Activated CD4-positive, alpha-beta memory T cell treated with anti-CD3 and anti-CD28 coated beads for 36 hours (primary cell): ENCODE measurements around the gene ODAD3. TPM values are rescaled to one million over a fixed set of nuclear protein-coding genes. Genes with fewer than 3 reads are reported as not detected.
"Not testable (repeated sequence)": the region's sequence is repeated elsewhere in the genome, so short reads cannot be mapped to it uniquely, and the experiment has no call there.

Experiments
- CTCF ChIA-PET: fragments of 350-600 bp; sonication (Branson Sonifier 250); formaldehyde crosslinking; loops from one replicate; lab custom pipeline; 2021; ENCODE audit warnings: antibody characterized with exemption, inconsistent platforms; lab: Charles Lee
- POLR2A ChIA-PET: fragments of 350-600 bp; sonication (Branson Sonifier 250); formaldehyde crosslinking; loops from one replicate; lab custom pipeline; 2021; ENCODE audit warnings: antibody characterized with exemption; lab: Charles Lee
- DNase-seq: peaks from one replicate; pipeline ENCODE4 v3.0.0-alpha.2; 2020
- H3K27ac Mint-ChIP-seq: one replicate; pipeline ENCODE4 v1.8.0; 2021; ENCODE audit warnings: mixed read lengths
- H3K27me3 Mint-ChIP-seq: one replicate; pipeline ENCODE4 v1.8.0; 2021; ENCODE audit warnings: mixed read lengths
- H3K36me3 Mint-ChIP-seq: one replicate; pipeline ENCODE4 v1.8.0; 2021; ENCODE audit warnings: mixed read lengths
- H3K4me1 Mint-ChIP-seq: one replicate; pipeline ENCODE4 v1.8.0; 2021; ENCODE audit warnings: low read depth, mixed read lengths
- H3K4me3 Mint-ChIP-seq: one replicate; pipeline ENCODE4 v1.8.0; 2021; ENCODE audit warnings: mild to moderate bottlenecking, mixed read lengths
- H3K9me3 Mint-ChIP-seq: one replicate; pipeline ENCODE4 v1.8.0; 2021; ENCODE audit warnings: mixed read lengths
- intact Hi-C: fragments of 100-400 bp; cut with micrococcal nuclease; formaldehyde crosslinking; loops from one replicate; pipeline ENCODE4 v1.15.1; 2023
- total RNA-seq, 2 experiments: library from RNA; stranded (reverse); gene quantifications; one replicate each; pipeline ENCODE4 v1.2.3, GENCODE V29; 2021

The ODAD3 gene
- total RNA-seq, 2 experiments from 2014 or later: 0.15 to 0.26 TPM

DNA sequence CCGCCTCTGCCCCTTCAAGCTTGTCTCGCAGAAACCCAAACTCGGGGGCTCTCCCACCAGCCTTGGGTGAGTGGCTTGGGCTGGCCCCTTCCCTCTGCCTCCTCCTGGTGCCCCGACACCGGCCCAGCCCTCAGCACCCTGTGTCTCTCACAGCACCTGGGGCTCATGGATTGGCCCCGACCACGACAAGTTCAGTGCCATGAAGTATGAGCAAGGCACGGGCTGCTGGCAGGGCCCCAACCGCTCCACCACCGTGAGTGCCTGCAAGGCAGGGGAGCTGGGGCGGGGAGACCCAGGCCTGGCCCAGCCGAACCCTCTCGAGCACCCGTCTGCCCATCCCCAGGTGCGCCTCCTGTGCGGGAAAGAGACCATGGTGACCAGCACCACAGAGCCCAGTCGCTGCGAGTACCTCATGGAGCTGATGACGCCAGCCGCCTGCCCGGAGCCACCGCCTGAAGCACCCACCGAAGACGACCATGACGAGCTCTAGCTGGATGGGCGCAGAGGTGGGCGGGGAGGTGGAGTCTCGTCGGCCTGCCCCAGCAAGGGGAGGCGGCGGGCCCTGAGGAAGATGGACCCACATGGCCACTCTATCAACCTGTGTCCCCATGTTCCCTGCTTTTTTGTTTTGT, 14.1 kb upstream of the ODAD3 start:
- Mint-ChIP-seq H3K27ac (no peak overlapping the region), H3K4me3 (no peak overlapping the region), H3K36me3 (peaks cover 15% of the 10 kb centered on the region), H3K4me1 (no peaks in the 10 kb centered on the region), H3K27me3 (no peaks in the 10 kb centered on the region), H3K9me3 (no peaks in the 10 kb centered on the region)
- ChIA-PET CTCF (interaction anchor here (1.2 kb wide), 1 partner anchor 16 kb away, joined by 4 read pairs; no protein-coding TSS in a partner anchor), POLR2A (no interaction called here)
- intact Hi-C loops: no loop called here
- DNase-seq: no peak

- Mint-ChIP-seq H3K9me3 (no peaks in the 10 kb centered on the region), H3K4me1 (no peaks in the 10 kb centered on the region), H3K27me3 (no peaks in the 10 kb centered on the region), H3K4me3 (no peak overlapping the region), H3K27ac (no peak overlapping the region), H3K36me3 (peaks cover 17% of the 10 kb centered on the region)
- DNase-seq: no peak
- POLR2A ChIA-PET: no interaction called here
- intact Hi-C loops: no loop called here
- CTCF ChIA-PET: interaction anchor here (0.7 to 1.2 kb wide), 3 partner anchors 13 to 34 kb away, joined by 3 to 4 read pairs (median 4); partner anchors contain the start of genes ODAD3 and PRKCSH
Observed at GRCh38 chr19:11448410-11448809, 13.5 kb upstream of the ODAD3 start.

- Mint-ChIP-seq H3K4me1 (no peaks in the 10 kb centered on the region), H3K36me3 (peaks cover 18% of the 10 kb centered on the region), H3K4me3 (no peak overlapping the region), H3K9me3 (no peaks in the 10 kb centered on the region), H3K27ac (no peak overlapping the region), H3K27me3 (no peaks in the 10 kb centered on the region)
- intact Hi-C loops: no loop called here
- ChIA-PET CTCF (interaction anchor here (0.7 to 1.0 kb wide), 2 partner anchors 12 to 35 kb away, joined by 3 to 4 read pairs; partner anchors contain the start of genes ODAD3 and PRKCSH), POLR2A (no interaction called here)
- no peak for DNase-seq
Observed at GRCh38 chr19:11447347-11448262, 12.7 kb upstream of the ODAD3 start.

DNA sequence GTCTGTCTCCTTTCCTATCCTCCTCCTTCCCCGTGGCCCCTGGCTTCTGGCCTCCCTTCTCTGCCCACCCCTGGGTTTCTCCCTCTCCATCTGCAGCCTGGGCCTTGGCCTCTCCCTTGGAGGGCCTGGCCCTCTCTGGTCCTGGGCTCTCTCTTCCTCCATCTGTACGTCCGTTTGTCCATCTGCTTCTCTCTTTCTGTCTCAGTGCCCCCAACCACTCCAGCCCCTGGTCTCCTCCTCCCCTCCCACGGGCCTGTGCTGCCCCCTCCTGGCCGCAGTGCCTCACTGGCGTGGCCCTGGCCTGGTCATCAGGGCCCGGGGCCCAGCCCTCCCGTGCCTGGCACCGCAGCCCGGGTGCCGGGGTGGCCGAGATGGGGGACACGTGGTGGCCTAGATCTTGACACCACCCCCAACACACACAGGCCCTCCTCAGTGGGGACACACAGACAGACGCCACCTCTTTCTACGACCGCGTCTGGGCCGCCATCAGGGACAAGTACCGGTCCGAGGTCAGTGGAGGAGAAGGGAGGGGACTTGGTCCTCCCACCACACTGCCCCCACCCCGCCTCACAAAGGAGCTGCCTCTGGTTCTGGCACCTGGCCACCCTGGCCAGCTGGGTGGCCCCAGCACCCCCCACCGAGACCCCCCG, 11.9 kb upstream of the ODAD3 start:
- Mint-ChIP-seq H3K9me3 (no peaks in the 10 kb centered on the region), H3K27me3 (no peaks in the 10 kb centered on the region), H3K36me3 (peaks cover 23% of the 10 kb centered on the region), H3K4me1 (peaks cover 2% of the 10 kb centered on the region), H3K27ac (no peak overlapping the region), H3K4me3 (no peak overlapping the region)
- DNase-seq: peak; percentile 51
- POLR2A ChIA-PET: no interaction called here
- intact Hi-C loops: loop anchor here (1.0 kb wide), 1 partner anchor 153 kb away; no protein-coding TSS in a partner anchor
- CTCF ChIA-PET: interaction anchor here (1.1 kb wide), 1 partner anchor 36 kb away, joined by 3 read pairs; no protein-coding TSS in a partner anchor

- POLR2A ChIA-PET: interaction anchor here (1.0 kb wide), 1 partner anchor 63 kb away, joined by 3 read pairs; no protein-coding TSS in a partner anchor
- CTCF ChIA-PET: interaction anchor here (1.1 to 1.2 kb wide), 2 partner anchors 36 to 65 kb away, joined by 3 to 5 read pairs; no protein-coding TSS in a partner anchor
- no peak overlapping the region for H3K4me3 Mint-ChIP-seq
- H3K4me1 Mint-ChIP-seq: peaks cover 2% of the 10 kb centered on the region
- peaks cover 25% of the 10 kb centered on the region for H3K36me3 Mint-ChIP-seq
- no peak overlapping the region for H3K27ac Mint-ChIP-seq
- no peaks in the 10 kb centered on the region for H3K27me3 Mint-ChIP-seq
- intact Hi-C loops: loop anchor here (1.0 kb wide), 1 partner anchor 153 kb away; no protein-coding TSS in a partner anchor
- H3K9me3 Mint-ChIP-seq: no peaks in the 10 kb centered on the region
- no peak for DNase-seq
Observed at GRCh38 chr19:11446271-11446651, 11.3 kb upstream of the ODAD3 start.

DNA sequence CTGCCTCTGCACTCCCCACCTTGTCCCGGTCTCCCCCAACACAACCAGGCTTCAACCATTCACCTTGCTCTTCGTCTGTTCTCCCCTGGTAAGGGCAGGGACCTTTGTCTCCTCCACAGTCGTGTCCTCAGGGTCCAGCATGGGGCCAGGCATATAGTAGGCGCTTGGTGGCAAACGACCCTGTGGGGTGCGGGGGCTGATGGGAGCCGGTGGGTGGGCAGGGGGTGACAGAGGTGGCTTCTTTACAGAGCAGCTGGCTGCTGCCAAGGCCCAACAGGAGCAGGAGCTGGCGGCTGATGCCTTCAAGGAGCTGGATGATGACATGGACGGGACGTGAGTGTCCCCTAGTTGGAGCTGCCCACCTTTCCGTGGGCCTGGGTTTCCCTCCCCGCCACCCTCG, 10.2 kb upstream of the ODAD3 start:
- Mint-ChIP-seq H3K27ac (no peak overlapping the region), H3K27me3 (no peaks in the 10 kb centered on the region), H3K9me3 (no peaks in the 10 kb centered on the region), H3K4me3 (no peak overlapping the region), H3K36me3 (peaks cover 27% of the 10 kb centered on the region), H3K4me1 (peaks cover 5% of the 10 kb centered on the region)
- POLR2A ChIA-PET: interaction anchor here (1.0 kb wide), 1 partner anchor 62 kb away, joined by 3 read pairs; no protein-coding TSS in a partner anchor
- DNase-seq: no peak
- CTCF ChIA-PET: interaction anchor here (0.9 to 1.2 kb wide), 2 partner anchors 64 to 151 kb away, joined by 3 to 5 read pairs; no protein-coding TSS in a partner anchor
- intact Hi-C loops: no loop called here

- DNase-seq: no peak
- Mint-ChIP-seq H3K9me3 (no peaks in the 10 kb centered on the region), H3K4me1 (peaks cover 5% of the 10 kb centered on the region), H3K36me3 (peaks cover 24% of the 10 kb centered on the region), H3K27ac (no peak overlapping the region), H3K4me3 (no peak overlapping the region), H3K27me3 (no peaks in the 10 kb centered on the region)
- intact Hi-C loops: no loop called here
- ChIA-PET POLR2A (no interaction called here), CTCF (interaction anchor here (0.8 kb wide), 1 partner anchor 8 kb away, joined by 5 read pairs; no protein-coding TSS in a partner anchor)
Observed at GRCh38 chr19:11444059-11444458, 9.1 kb upstream of the ODAD3 start.

GRCh38 chr19:11437955-11438354, 3.0 kb upstream of the ODAD3 start:
- CTCF ChIA-PET: interaction anchor here (0.7 kb wide), 1 partner anchor 372 kb away, joined by 3 read pairs; no protein-coding TSS in a partner anchor
- DNase-seq: no peak
- Mint-ChIP-seq H3K4me3 (no peak overlapping the region), H3K36me3 (peaks cover 34% of the 10 kb centered on the region), H3K27me3 (no peaks in the 10 kb centered on the region), H3K27ac (no peak overlapping the region), H3K9me3 (no peaks in the 10 kb centered on the region), H3K4me1 (peaks cover 29% of the 10 kb centered on the region)
- POLR2A ChIA-PET: no interaction called here
- intact Hi-C loops: loop anchor here (5.0 kb wide), 1 partner anchor 146 kb away; no protein-coding TSS in a partner anchor

GRCh38 chr19:11435833-11436313, 952 bp upstream of the ODAD3 start:
- no peaks in the 10 kb centered on the region for H3K9me3 Mint-ChIP-seq
- H3K27me3 Mint-ChIP-seq: no peaks in the 10 kb centered on the region
- peak overlapping the region; percentile 99 for H3K4me3 Mint-ChIP-seq
- ChIA-PET POLR2A (interaction anchor here (1.4 kb wide), 1 partner anchor 55 kb away, joined by 11 read pairs; no protein-coding TSS in a partner anchor), CTCF (interaction anchor here (0.7 to 2.8 kb wide), 8 partner anchors 12 to 897 kb away, joined by 3 to 18 read pairs (median 6); partner anchors contain the start of genes SWSAP1 and ZNF563)
- peak; percentile 35 for DNase-seq
- intact Hi-C loops: loop anchor here (1.0 to 5.0 kb wide), 5 partner anchors 14 to 144 kb away; no protein-coding TSS in a partner anchor
- peak overlapping the region; percentile 95 for H3K27ac Mint-ChIP-seq
- H3K36me3 Mint-ChIP-seq: peaks cover 23% of the 10 kb centered on the region
- peaks cover 26% of the 10 kb centered on the region for H3K4me1 Mint-ChIP-seq

DNA sequence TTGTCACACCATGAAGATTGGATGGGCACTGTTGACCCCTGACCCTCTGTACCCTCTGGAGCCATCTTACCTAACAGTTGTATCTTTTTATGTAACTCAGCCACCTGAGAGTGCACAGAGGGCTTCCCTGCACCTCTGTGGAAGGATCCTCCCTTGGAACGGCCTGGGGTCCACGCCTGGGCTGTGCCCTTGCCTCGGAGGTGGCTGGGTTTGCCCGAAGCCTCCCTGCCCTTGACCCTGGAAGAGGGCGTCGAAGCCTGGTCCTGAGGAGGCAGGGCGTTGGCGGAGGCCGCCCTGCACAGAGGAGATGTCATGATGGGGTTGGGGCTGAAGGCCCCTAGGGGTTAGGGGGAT, 241 bp downstream of the ODAD3 start:
- peaks cover 24% of the 10 kb centered on the region for H3K4me1 Mint-ChIP-seq
- POLR2A ChIA-PET: interaction anchor here (1.0 to 1.4 kb wide), 2 partner anchors 51 to 53 kb away, joined by 3 to 11 read pairs; no protein-coding TSS in a partner anchor
- H3K36me3 Mint-ChIP-seq: peaks cover 20% of the 10 kb centered on the region
- H3K27ac Mint-ChIP-seq: peak overlapping the region; percentile 95
- CTCF ChIA-PET: interaction anchor here (0.6 to 2.8 kb wide), 8 partner anchors 12 to 191 kb away, joined by 4 to 18 read pairs (median 6); partner anchors contain the start of gene SWSAP1
- peak overlapping the region; percentile 99 for H3K4me3 Mint-ChIP-seq
- no peak for DNase-seq
- intact Hi-C loops: loop anchor here (1.0 to 5.0 kb wide), 5 partner anchors 12 to 142 kb away; no protein-coding TSS in a partner anchor
- H3K27me3 Mint-ChIP-seq: peaks cover 1% of the 10 kb centered on the region
- no peaks in the 10 kb centered on the region for H3K9me3 Mint-ChIP-seq

- H3K4me3 Mint-ChIP-seq, intact Hi-C loops, H3K27ac Mint-ChIP-seq, H3K27me3 Mint-ChIP-seq, H3K9me3 Mint-ChIP-seq, POLR2A ChIA-PET, DNase-seq: not testable (repeated sequence)
- CTCF ChIA-PET: interaction anchor here (1.1 to 1.4 kb wide), 3 partner anchors 15 to 53 kb away, joined by 3 to 4 read pairs (median 3); no protein-coding TSS in a partner anchor
- peaks cover 19% of the 10 kb centered on the region for H3K36me3 Mint-ChIP-seq
- peaks cover 24% of the 10 kb centered on the region for H3K4me1 Mint-ChIP-seq
Observed at GRCh38 chr19:11433526-11433925, 1.4 kb downstream of the ODAD3 start.
